ENCODE data around the gene LY6G5C.

LY6G5C gene

GRCh38 chr6:31636698-31637596 is 43.9 kb downstream of the LY6G5C start:
- no peak for DNase-seq

DNA sequence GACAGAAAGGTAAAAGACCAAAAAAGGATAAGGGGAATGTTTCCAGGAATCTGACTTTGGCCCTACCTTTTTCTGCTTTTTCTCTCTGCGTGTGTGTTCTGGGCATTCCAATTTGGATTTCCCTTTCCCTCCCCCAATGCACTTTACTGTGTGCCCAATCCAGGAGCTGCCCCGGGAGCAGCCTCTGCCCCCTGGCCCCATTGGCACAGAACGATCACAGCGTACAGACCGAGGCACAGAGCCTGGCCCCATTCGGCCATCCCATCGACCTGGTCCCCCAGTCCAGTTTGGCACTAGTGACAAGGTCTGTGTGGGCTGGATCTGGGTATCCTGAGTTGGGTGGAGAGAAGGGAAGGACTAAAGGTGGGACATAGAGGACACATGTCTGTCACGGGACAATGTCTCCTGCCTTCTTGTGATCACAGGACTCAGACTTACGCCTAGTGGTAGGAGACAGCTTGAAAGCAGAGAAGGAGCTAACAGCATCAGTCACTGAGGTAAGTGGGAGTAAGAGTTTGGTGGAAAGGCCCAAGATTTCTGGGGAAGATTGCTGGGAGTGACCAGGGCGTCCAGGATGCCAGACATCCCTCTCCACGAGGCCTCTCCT is 45.8 kb downstream of the LY6G5C start:
- no peak for DNase-seq

GRCh38 chr6:31634131-31634530 is 46.7 kb downstream of the LY6G5C start:
- DNase-seq, result no peak

DNA sequence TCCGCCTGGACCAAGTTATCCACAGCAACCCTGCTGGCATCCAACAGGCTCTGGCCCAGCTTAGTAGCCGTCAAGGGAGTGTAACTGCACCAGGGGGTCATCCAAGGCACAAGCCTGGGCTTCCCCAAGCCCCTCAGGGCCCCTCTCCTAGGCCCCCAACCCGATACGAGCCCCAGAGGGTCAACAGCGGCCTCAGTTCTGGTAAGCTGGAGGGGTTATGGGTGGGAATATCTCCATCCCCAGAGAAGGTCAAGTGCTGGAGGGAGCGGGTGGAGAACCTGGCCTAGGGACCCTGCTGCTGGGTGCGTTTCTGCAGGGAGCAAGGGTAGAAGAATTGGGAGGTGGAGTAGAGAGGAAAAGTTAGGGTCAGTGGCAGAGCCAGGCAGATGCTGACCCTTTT is 47.4 kb downstream of the LY6G5C start:
- no peak for DNase-seq

- DNase-seq, result no peak
These were observed 48.5 kb downstream of the LY6G5C start for GRCh38 chr6:31632279-31632946.

- no peak for DNase-seq
These were observed 49.1 kb downstream of the LY6G5C start for GRCh38 chr6:31631681-31632278.

GRCh38 chr6:31631209-31631608 is 49.7 kb downstream of the LY6G5C start:
- no peak for DNase-seq

DNA sequence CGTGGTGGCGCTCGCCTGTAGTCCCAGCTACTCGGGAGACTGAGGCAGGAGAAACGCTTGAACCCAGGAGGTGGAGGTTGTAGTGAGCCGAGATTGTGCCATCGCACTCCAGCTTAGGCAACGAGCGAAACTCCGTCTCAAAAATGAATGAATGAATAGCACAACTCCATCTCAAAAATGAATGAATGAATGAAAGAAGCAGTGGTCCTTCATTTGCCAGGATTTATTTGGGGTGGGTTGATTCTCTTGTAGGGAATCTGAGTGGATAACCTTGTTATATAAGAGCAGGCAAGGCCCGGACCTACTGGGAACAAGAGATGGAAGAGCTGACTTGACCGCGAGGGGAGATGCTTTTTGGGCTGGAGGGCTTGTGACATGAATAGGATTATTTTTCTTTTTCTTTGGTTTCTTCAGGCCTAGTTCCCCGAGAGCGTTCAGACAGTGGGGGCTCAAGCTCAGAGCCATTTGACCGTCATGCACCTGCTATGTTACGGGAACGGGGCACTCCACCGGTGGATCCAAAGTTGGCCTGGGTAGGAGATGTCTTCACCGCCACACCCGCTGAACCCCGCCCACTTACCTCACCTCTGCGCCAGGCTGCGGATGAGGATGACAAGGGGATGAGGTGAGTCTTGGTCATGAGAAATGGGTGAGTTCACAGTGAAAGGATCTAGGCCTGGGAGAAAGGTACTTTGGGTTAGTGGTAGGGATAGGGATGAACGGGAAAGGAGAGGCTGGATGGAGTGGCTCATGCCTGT is 50.5 kb downstream of the LY6G5C start:
- no peak for DNase-seq

- no peak for DNase-seq
These were observed 51.9 kb downstream of the LY6G5C start for GRCh38 chr6:31629014-31629413.

DNA sequence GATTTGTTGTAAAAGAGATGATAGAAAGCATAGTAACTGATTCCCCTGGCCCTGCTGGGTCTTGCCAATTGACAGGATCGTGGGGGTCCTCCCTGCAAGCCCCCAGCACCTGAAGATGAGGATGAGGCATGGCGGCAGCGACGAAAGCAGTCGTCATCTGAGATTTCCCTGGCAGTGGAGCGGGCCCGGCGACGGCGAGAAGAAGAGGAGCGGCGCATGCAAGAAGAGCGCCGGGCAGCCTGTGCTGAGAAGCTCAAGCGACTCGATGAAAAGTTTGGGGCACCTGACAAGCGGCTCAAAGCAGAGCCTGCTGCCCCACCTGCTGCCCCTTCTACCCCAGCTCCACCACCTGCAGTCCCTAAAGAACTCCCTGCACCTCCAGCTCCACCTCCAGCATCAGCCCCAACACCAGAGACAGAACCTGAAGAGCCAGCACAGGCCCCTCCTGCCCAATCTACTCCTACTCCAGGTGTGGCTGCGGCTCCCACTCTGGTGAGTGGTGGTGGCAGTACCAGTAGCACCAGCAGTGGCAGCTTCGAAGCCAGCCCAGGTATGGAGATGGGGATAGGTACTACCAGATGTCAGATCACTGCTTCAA is 53.1 kb downstream of the LY6G5C start:
- no peak for DNase-seq

DNA sequence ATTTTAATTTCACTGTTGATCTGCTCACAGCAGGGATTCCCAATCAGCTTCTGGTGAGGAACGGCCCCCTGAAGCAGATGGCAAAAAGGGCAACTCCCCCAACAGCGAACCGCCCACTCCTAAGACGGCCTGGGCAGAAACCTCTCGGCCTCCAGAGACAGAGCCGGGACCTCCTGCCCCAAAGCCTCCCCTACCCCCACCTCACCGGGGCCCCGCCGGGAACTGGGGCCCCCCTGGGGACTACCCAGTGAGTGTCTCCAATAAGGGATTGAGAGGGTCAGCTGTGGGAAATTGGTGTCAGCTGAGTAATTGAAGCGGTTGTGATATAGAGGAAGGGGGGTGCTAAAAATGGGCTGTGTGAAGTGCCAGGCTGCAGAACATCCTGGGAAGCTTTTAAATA is 53.9 kb downstream of the LY6G5C start:
- no peak for DNase-seq

Data from CD4-positive, alpha-beta T cell treated with Interleukin-15 for 1 hour (primary cell).